H1 (cell line): Measurements from ENCODE around the gene TUBB4B. TPM values are rescaled to one million over a fixed set of nuclear protein-coding genes. Genes with fewer than 3 reads are reported as not detected.

ENCODE experiments used
- CTCF ChIA-PET: fragments of 300-600 bp; sonication (Branson Sonifier 250); formaldehyde crosslinking; loops from one replicate; lab custom pipeline; 2021; ENCODE audit not compliant: partially characterized antibody; lab: Charles Lee
- POLR2A ChIA-PET: fragments of 300-600 bp; sonication (Branson Sonifier 250); formaldehyde crosslinking; loops from one replicate; lab custom pipeline; 2021; ENCODE audit warnings: inconsistent platforms; ENCODE audit not compliant: partially characterized antibody; lab: Charles Lee
- DNase-seq, 2 experiments: peaks; one replicate each; pipeline versions ENCODE4 v3.0.0 to v3.0.0-alpha.2; 2010 to 2022; ENCODE audit warnings: low spot score in 2 of 2, low read depth in 1 of 2, mixed read lengths in 1 of 2
- FAIRE-seq: peaks from 2 replicates; lab custom pipeline; 2011; peaks lifted over from hg19 to GRCh38; lab: Jason Lieb, UNC
- H2AFZ ChIP-seq: 2 replicates; pipeline ENCODE4 v1.8.1; 2012; ENCODE audit warnings: low read length, inconsistent platforms
- H2AK5ac ChIP-seq: 2 replicates; pipeline ENCODE4 v1.6.1; 2013; ENCODE audit warnings: low read depth, low read length
- H2BK120ac ChIP-seq: replicated peaks from 2 replicates; pipeline ENCODE3; 2013; ENCODE audit warnings: low read depth, low read length, inconsistent platforms
- H2BK12ac ChIP-seq: 2 replicates; pipeline ENCODE4 v1.6.1; 2013; ENCODE audit warnings: low read depth, low read length
- H2BK15ac ChIP-seq: 2 replicates; pipeline ENCODE4 v1.6.1; 2013; ENCODE audit warnings: low read length
- H2BK20ac ChIP-seq: 2 replicates; pipeline ENCODE4 v1.6.1; 2013; ENCODE audit warnings: low read length
- H2BK5ac ChIP-seq: 2 replicates; pipeline ENCODE4 v1.6.1; 2013; ENCODE audit warnings: low read depth, low read length
- H3K14ac ChIP-seq: 2 replicates; pipeline ENCODE4 v1.6.1; 2013; ENCODE audit warnings: inconsistent platforms; ENCODE audit not compliant: insufficient read length
- H3K18ac ChIP-seq: 2 replicates; pipeline ENCODE4 v1.6.1; 2013; ENCODE audit warnings: low read length; ENCODE audit errors: extremely low read depth
- H3K23ac ChIP-seq: 2 replicates; pipeline ENCODE4 v1.6.1; 2013; ENCODE audit warnings: inconsistent platforms; ENCODE audit not compliant: insufficient read length
- H3K23me2 ChIP-seq: 2 replicates; pipeline ENCODE4 v1.6.1; 2013; ENCODE audit warnings: low read depth, low read length
- H3K27ac ChIP-seq: 2 replicates; pipeline ENCODE4 v1.6.1; 2011; ENCODE audit warnings: low read depth, low read length, inconsistent platforms
- H3K27me3 ChIP-seq, 4 experiments: replicated peaks in 1 of 4; 1 replicate in 1 of 4; 2 replicates in 3 of 4; pipeline versions ENCODE4 v1.6.1 to v1.8.1; 2011 to 2013; ENCODE audit warnings: low read length in 3 of 4, mild to moderate bottlenecking in 3 of 4, inconsistent platforms in 2 of 4, mixed read lengths in 2 of 4, moderate library complexity in 1 of 4; ENCODE audit not compliant: control insufficient read depth in 3 of 4, insufficient read depth in 3 of 4; ENCODE audit errors: extremely low read depth in 1 of 4
- H3K36me3 ChIP-seq, 4 experiments: 2 replicates each; pipeline versions ENCODE4 v1.6.1 to v1.8.1; 2011 to 2013; ENCODE audit warnings: mild to moderate bottlenecking in 4 of 4, low read length in 3 of 4, moderate library complexity in 2 of 4, control low read depth in 1 of 4, inconsistent platforms in 1 of 4; ENCODE audit not compliant: insufficient read depth in 4 of 4, control insufficient read depth in 2 of 4
- H3K4ac ChIP-seq: replicated peaks from 2 replicates; pipeline ENCODE3; 2013; ENCODE audit warnings: low read length, low read depth, mixed read lengths, inconsistent platforms; ENCODE audit not compliant: insufficient read length
- H3K4me1 ChIP-seq, 4 experiments: replicated peaks in 1 of 4; 1 replicate in 1 of 4; 2 replicates in 3 of 4; pipeline versions ENCODE4 v1.6.1 to v1.8.1; 2011 to 2013; ENCODE audit warnings: low read length in 3 of 4, inconsistent platforms in 2 of 4, mixed read lengths in 1 of 4; ENCODE audit not compliant: insufficient read depth in 4 of 4, control insufficient read depth in 3 of 4
- H3K4me2 ChIP-seq, 2 experiments: 2 replicates each; pipeline versions ENCODE4 v1.6.1 to v1.8.1; 2011 to 2013; ENCODE audit warnings: low read depth in 2 of 2, low read length in 2 of 2, control low read depth in 1 of 2, inconsistent platforms in 1 of 2, mild to moderate bottlenecking in 1 of 2; ENCODE audit not compliant: insufficient read depth in 1 of 2
- H3K4me3 ChIP-seq, 4 experiments: fragments of 200-600, 300-600 bp in 1 of 4; sonication (generic), shearing (Covaris generic), sonication (Bioruptor Twin) in 1 of 4; 2 replicates each; pipeline versions ENCODE4 v1.5.1 to v1.8.1; 2011 to 2016; ENCODE audit warnings: low read length in 4 of 4, low read depth in 3 of 4, control low read depth in 2 of 4, inconsistent platforms in 2 of 4, mild to moderate bottlenecking in 2 of 4, mixed read lengths in 1 of 4, moderate library complexity in 1 of 4; ENCODE audit not compliant: insufficient read depth in 2 of 4; ENCODE audit errors: extremely low read depth in 1 of 4
- H3K56ac ChIP-seq: replicated peaks from 2 replicates; pipeline ENCODE3; 2013; ENCODE audit warnings: low read depth, mild to moderate bottlenecking, mixed read lengths, low read length, inconsistent platforms; ENCODE audit not compliant: insufficient read length
- H3K79me1 ChIP-seq: 2 replicates; pipeline ENCODE4 v1.6.1; 2013; ENCODE audit warnings: low read depth, low read length, control low read depth
- H3K79me2 ChIP-seq, 2 experiments: 2 replicates each; pipeline versions ENCODE4 v1.6.1 to v1.8.1; 2012 to 2013; ENCODE audit warnings: low read length in 2 of 2, mild to moderate bottlenecking in 2 of 2, inconsistent platforms in 1 of 2; ENCODE audit not compliant: insufficient read depth in 2 of 2, control insufficient read depth in 1 of 2
- H3K9ac ChIP-seq, 4 experiments: replicated peaks in 1 of 4; 1 replicate in 1 of 4; 2 replicates in 3 of 4; pipeline versions ENCODE4 v1.6.1 to v1.8.1; 2011 to 2013; ENCODE audit warnings: low read depth in 3 of 4, low read length in 3 of 4, control low read depth in 2 of 4, mild to moderate bottlenecking in 2 of 4, moderate library complexity in 2 of 4, inconsistent platforms in 1 of 4; ENCODE audit errors: extremely low read depth in 1 of 4
- H3K9me3 ChIP-seq, 2 experiments: 2 replicates each; pipeline versions ENCODE4 v1.6.1 to v1.8.1; 2012 to 2013; ENCODE audit warnings: mild to moderate bottlenecking in 2 of 2, moderate library complexity in 2 of 2, control low read depth in 1 of 2, inconsistent platforms in 1 of 2, low read depth in 1 of 2, low read length in 1 of 2, mixed read lengths in 1 of 2; ENCODE audit not compliant: insufficient read depth in 2 of 2
- H4K20me1 ChIP-seq, 2 experiments: replicated peaks in 1 of 2; 2 replicates each; pipeline versions ENCODE3 to v1.8.1; 2011 to 2013; ENCODE audit warnings: inconsistent platforms in 2 of 2, low read length in 2 of 2, mild to moderate bottlenecking in 1 of 2; ENCODE audit not compliant: insufficient read depth in 2 of 2, control insufficient read depth in 1 of 2
- H4K5ac ChIP-seq: 2 replicates; pipeline ENCODE4 v1.6.1; 2013; ENCODE audit warnings: low read length, low read depth, mixed read lengths, inconsistent platforms; ENCODE audit not compliant: insufficient read length
- H4K8ac ChIP-seq: 2 replicates; pipeline ENCODE4 v1.8.0; 2013; ENCODE audit warnings: mild to moderate bottlenecking, moderate library complexity, low read length, inconsistent platforms; ENCODE audit not compliant: insufficient read depth; ENCODE audit errors: extremely low read depth
- H4K91ac ChIP-seq: replicated peaks from 2 replicates; pipeline ENCODE3; 2013; ENCODE audit warnings: low read length, mixed read lengths, inconsistent platforms; ENCODE audit not compliant: insufficient read length
- CBX5 ChIP-seq: fragments of 300-800, 300-1000 bp; sonication (generic); IDR thresholded peaks from 2 replicates; pipeline ENCODE4 v1.7.1; 2016; ENCODE audit warnings: antibody characterized with exemption, low read length, low read depth
- CBX8 ChIP-seq: fragments of 300-800, 300-1000 bp; sonication (generic); IDR thresholded peaks from 2 replicates; pipeline ENCODE4 v1.7.1; 2016; ENCODE audit warnings: low read depth, low read length, borderline replicate concordance
- EP300 ChIP-seq, 2 experiments: IDR thresholded peaks; 1 replicate in 1 of 2; 2 replicates in 1 of 2; pipeline ENCODE4 v1.6.1; 2011 to 2012; ENCODE audit warnings: low read depth in 2 of 2, low read length in 2 of 2, mild to moderate bottlenecking in 2 of 2, borderline replicate concordance in 1 of 2, inconsistent platforms in 1 of 2, moderate library complexity in 1 of 2
- MAX ChIP-seq: IDR thresholded peaks from 2 replicates; pipeline ENCODE4 v1.6.1; 2012; ENCODE audit warnings: inconsistent platforms
- RAD21 ChIP-seq, 2 experiments: IDR thresholded peaks in 1 of 2; conservative IDR thresholded peaks in 1 of 2; 2 replicates each; pipeline ENCODE4 v1.6.1; 2011; ENCODE audit warnings: low read depth in 2 of 2, low read length in 2 of 2, improper control_type of control experiment in 1 of 2, inconsistent platforms in 1 of 2, mild to moderate bottlenecking in 1 of 2, moderate library complexity in 1 of 2
- SP2 ChIP-seq: IDR thresholded peaks from 2 replicates; pipeline ENCODE4 v1.6.1; 2012; ENCODE audit warnings: mild to moderate bottlenecking, low read length, inconsistent platforms
- SUZ12 ChIP-seq: fragments of 200-600 bp; sonication (generic); IDR thresholded peaks from 2 replicates; pipeline ENCODE4 v1.6.1; 2012; ENCODE audit warnings: mild to moderate bottlenecking, inconsistent platforms, low read length, moderate library complexity, mixed read lengths
- TAF1 ChIP-seq: IDR thresholded peaks from 2 replicates; pipeline ENCODE4 v1.6.1; 2011; ENCODE audit warnings: mild to moderate bottlenecking, low read depth, low read length
- WGBS, 2 experiments: shearing (Covaris generic) in 1 of 2; methylation state at CpG; one replicate each; pipeline versions ENCODE4 v1.1.6 to v1.1.7; 2013 to 2015; ENCODE audit warnings: low lambda C conversion rate in 2 of 2, mixed read lengths in 2 of 2, inconsistent platforms in 1 of 2, low coverage in 1 of 2, missing lambda C conversion rate in 1 of 2; ENCODE audit not compliant: insufficient replicate concordance in 2 of 2, insufficient coverage in 1 of 2, insufficient read length in 1 of 2; ENCODE audit errors: extremely low coverage in 1 of 2, missing lambda C conversion rate in 1 of 2; 5-methylcytosine and 5-hydroxymethylcytosine counted together
- polyA plus RNA-seq, 7 experiments: library from polyadenylated mRNA; depleted of rRNA in 3 of 7; stranded (reverse) in 5 of 7; unstranded in 2 of 7; fragments of >200 nt in 5 of 7; fragments of 200-250 nt in 2 of 7; gene quantifications; 1 replicate in 5 of 7; 2 replicates in 1 of 7; 4 replicates in 1 of 7; pipeline versions ENCODE4 v1.2.1 to v1.2.3, GENCODE V29; 2011 to 2013; ENCODE audit warnings: missing spikeins in 2 of 7, mixed read lengths in 2 of 7
- total RNA-seq: library from RNA; stranded (reverse); fragmentation: NEBNext Ultra II Directional; extraction: Animal tissue kit (Norgen Biotek cat#: 25700); gene quantifications from 2 replicates; pipeline ENCODE4 v1.2.1, GENCODE V29; 2021

Gene TUBB4B
- total and polyA plus RNA-seq, 2 of the 8 experiments (the other 6 are each of a cell fraction or from before 2014, with no cell fraction given) = 280 to 307 TPM

GRCh38 chr9:137213160-137214060 lies 27.7 kb upstream of the TUBB4B start:
- Histone ChIP-seq H3K9ac (no peak overlapping the region), H2BK20ac (no peak overlapping the region), H4K20me1 (peaks cover 0 to 14% of the 10 kb centered on the region in 2 experiments), H3K27me3 (no peaks in the 10 kb centered on the region), H4K5ac (no peak overlapping the region), H3K14ac (no peak overlapping the region), H3K23ac (no peak overlapping the region), H2AK5ac (no peak overlapping the region), H2AFZ (no peak overlapping the region), H3K4me1 (peaks cover 0 to 6% (median 4%) of the 10 kb centered on the region in 4 experiments; a peak in 5 of 7 replicates), H3K4me2 (no peak overlapping the region), H3K9me3 (no peaks in the 10 kb centered on the region), H3K4me3 (no peak overlapping the region), H2BK5ac (no peak overlapping the region), H3K27ac (no peak overlapping the region), H3K79me2 (no peaks in the 10 kb centered on the region), H2BK120ac (no peak overlapping the region), H3K36me3 (peaks cover 0 to 22% (median 9%) of the 10 kb centered on the region in 4 experiments; a peak in 7 of 8 replicates), H3K56ac (no peak overlapping the region), H2BK15ac (no peak overlapping the region), H3K23me2 (no peaks in the 10 kb centered on the region), H3K4ac (no peak overlapping the region), H3K18ac (no peak overlapping the region), H3K79me1 (no peaks in the 10 kb centered on the region; the same call in 1 of the 2 replicates), H4K8ac (no peak overlapping the region), H4K91ac (no peak overlapping the region), H2BK12ac (no peak overlapping the region)
- FAIRE-seq (no peak), DNase-seq (no peak)
- ChIA-PET POLR2A (interaction anchor here (0.9 to 69.9 kb wide), 10 partner anchors 6 to 84 kb away, joined by 3 to 1462 read pairs (median 6); partner anchors contain the start of genes ANAPC2, CYSRT1, NDOR1 and NELFB), CTCF (interaction anchor here (0.5 to 4.0 kb wide), 20 partner anchors 9 to 188 kb away, joined by 3 to 31 read pairs (median 4); partner anchors contain the start of genes ANAPC2, CYSRT1, RNF208 and RNF224)
- 91% methylated on average over 42 of the region's 49 CpGs; no CpG with 5 or more reads in 1 of the 2 experiments for WGBS, 2 experiments
- TF ChIP-seq CBX8 (no peak), SUZ12 (no peak), CBX5 (no peak), TAF1 (no peak), SP2 (no peak), MAX (0 out of 2 replicates have a peak, but pooled peaks have one; percentile 29), EP300 (IDR thresholded peaks at IDR 0.05; ENCODE audit: borderline replicate concordance in 1 of 2, low read depth in 2 of 2, low read length in 2 of 2) (no peak), RAD21 (IDR thresholded peaks at IDR 0.05 in 1 of 2, conservative IDR thresholded peaks at IDR 0.05 in 1 of 2; ENCODE audit: low read depth in 2 of 2, low read length in 2 of 2) (peak; percentile 36 to 51; a peak in 3 of 4 replicates)
